Heart right ventricle (tissue), 16 donors: Measurements from ENCODE around the gene HSDL1. TPM values are rescaled to one million over a fixed set of nuclear protein-coding genes. Genes with fewer than 3 reads are reported as not detected.

Experiments used
- ATAC-seq, 8 donors: fragments of 200-7000 bp; cut with Tn5 transposase; one replicate each; pipeline ENCODE4 v1.9.1; 2020; ENCODE audit warnings: mild to moderate bottlenecking in 8 of 8, moderate library complexity in 8 of 8, moderate number of reproducible peaks in 1 of 8
- DNase-seq, 2 donors: peaks; one replicate each; pipeline ENCODE4 v3.0.0-alpha.2; 2020
- H3K27ac ChIP-seq, 10 donors: fragments of 200-600 bp; sonication (generic) in 2 of 10; one replicate each; pipeline versions ENCODE4 v1.5.0 to v1.8.0; 2020 to 2022; ENCODE audit warnings: mild to moderate bottlenecking in 3 of 10
- H3K27me3 ChIP-seq, 7 donors: fragments of 200-600 bp; one replicate each; pipeline ENCODE4 v1.8.0; 2021 to 2022; ENCODE audit warnings: mild to moderate bottlenecking in 2 of 7
- H3K36me3 ChIP-seq, 9 donors: fragments of 200-600 bp; sonication (generic) in 1 of 9; one replicate each; pipeline versions ENCODE4 v1.5.0 to v1.8.0; 2020 to 2022; ENCODE audit warnings: mild to moderate bottlenecking in 2 of 9
- H3K4me1 ChIP-seq, 9 donors: fragments of 200-600 bp; sonication (generic) in 1 of 9; one replicate each; pipeline versions ENCODE4 v1.5.0 to v1.8.0; 2020 to 2022; ENCODE audit warnings: mild to moderate bottlenecking in 4 of 9
- H3K4me3 ChIP-seq, 10 donors: fragments of 200-600 bp; sonication (generic) in 2 of 10; one replicate each; pipeline versions ENCODE4 v1.5.0 to v1.8.0; 2020 to 2022; ENCODE audit warnings: mild to moderate bottlenecking in 7 of 10, moderate library complexity in 2 of 10
- H3K9me3 ChIP-seq, 11 donors: fragments of 200-600 bp in 10 of 11; sonication (generic) in 2 of 11; one replicate each; pipeline versions ENCODE4 v1.5.0 to v1.8.0; 2013 to 2022; ENCODE audit warnings: mild to moderate bottlenecking in 2 of 11, control low read depth in 1 of 11, moderate library complexity in 1 of 11
- WGBS, 2 donors: extraction: QIAGEN DNeasy Blood & Tissue Kit; methylation state at CpG; one replicate each; pipeline ENCODE4 v1.1.7; 2013; ENCODE audit warnings: inconsistent platforms in 1 of 2; 5-methylcytosine and 5-hydroxymethylcytosine counted together
- intact Hi-C, 10 donors: fragments of 100-400 bp; cut with DNase I; formaldehyde crosslinking; loops; one replicate each; pipeline versions ENCODE4 v1.11.1 to v1.14.2; 2022
- polyA plus RNA-seq, 2 donors: library from polyadenylated mRNA; stranded (reverse); fragments of 200-250 nt; gene quantifications; one replicate each; pipeline ENCODE4 v1.2.3, GENCODE V29; 2013
- total RNA-seq, 10 donors: library from RNA; stranded (reverse); fragmentation: NEBNext Ultra II Directional in 3 of 10; extraction: Animal tissue kit (Norgen Biotek cat#: 25700) in 3 of 10; gene quantifications; one replicate each; pipeline versions ENCODE4 v1.2.1 to v1.2.4, GENCODE V29; 2021 to 2023
- TF ChIP-seq, protein P1 (sequence below), 9 donors: fragments of 200-600 bp; sonication (generic) in 2 of 9; IDR thresholded peaks; one replicate each; pipeline versions ENCODE4 v1.5.0 to v1.8.0; 2021 to 2022; ENCODE audit warnings: antibody characterized with exemption in 9 of 9, mild to moderate bottlenecking in 5 of 9, moderate library complexity in 1 of 9
- donor health status: Arrhythmogenic right ventricular cardiomyopathy.
- donor health status: ischemic (EF 13 %, LVEDD 7.1; RV severe dilation, severe dysfunction).
- donor health status: healthy with polysubstance abuse.
- donor health status: DM: no; HTN: yes; CAD: no.
- donor health status: DM: no; HTN: no; CAD: no.
- donor health status: ischemic (EF 25% LVEDD 6.9; RV normal size, moderate dysfunction).
- donor health status: ischemic (EF 25% LVEDD 5.7; RV mildly dilated, moderate dysfunction).
- donor health status: healthy.
- donor health status: DM: yes; HTN: yes; CAD: no.
- donor health status: Ischemic cardiomyopathy.
- donor health status: ischemic (EF 35%, LVEDD 5.7; RV mildly dilated, moderate dysfunction).
- donor health status: nonischemic (EF 11% LVEDD 7.7; RV severe dilation, severe dysfunction).
- donor health status: DM: yes; HTN: yes; CAD: no.
- donor health status: PGD.
- donor health status: ischemic (EF 29% LVEDD 5.4; RV normal size, mild dysfunction).
- donor health status: nonischemic (EF 23%, LVEDD 6.1; RV moderate dilation, normal function).

The HSDL1 gene
- total and polyA plus RNA-seq, 12 donors: 9.9 to 38.5 (median 23.0) TPM

DNA sequence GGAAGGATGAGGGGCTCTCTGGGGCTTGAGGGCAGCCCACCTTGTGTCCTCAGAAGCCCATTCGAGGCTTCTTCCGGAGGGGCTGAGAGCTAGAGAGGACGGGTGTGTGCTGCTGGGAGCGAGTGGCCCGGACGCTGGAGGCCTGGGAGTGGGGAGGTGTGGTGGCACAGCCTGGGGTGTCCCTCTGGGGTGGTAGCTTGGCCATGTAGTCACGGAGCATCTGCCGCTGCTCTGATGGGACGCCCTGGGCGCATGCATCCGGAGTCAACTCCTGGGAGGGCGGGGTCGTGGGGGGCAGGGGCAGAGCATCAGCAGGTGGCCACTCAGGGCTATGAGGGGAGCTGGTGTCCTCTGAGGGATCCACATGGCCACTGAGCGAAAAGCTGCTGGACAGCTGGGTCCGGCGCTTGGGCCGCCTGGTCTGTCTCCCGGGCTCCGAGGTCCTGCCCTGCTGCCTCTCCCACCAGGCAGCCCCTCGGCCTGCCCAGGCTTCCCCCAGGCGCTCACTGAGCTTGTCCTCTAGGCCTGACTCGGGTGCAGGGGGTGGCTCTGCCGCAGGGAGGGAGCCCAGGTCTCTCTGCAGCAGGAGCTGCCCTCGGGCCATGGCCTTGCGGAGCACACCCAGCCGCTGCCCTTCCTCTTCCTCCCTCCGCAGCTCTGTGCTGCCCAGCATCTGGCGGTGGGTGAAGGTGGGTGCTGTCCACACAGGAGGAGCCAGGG lies 34.1 kb upstream of the HSDL1 start:
- 87 to 89% methylated on average over 27 to 28 of the region's 28 CpGs for WGBS, 2 donors
- intact Hi-C loops: loop anchor here in 3 of 10 donors (5.0 to 10.0 kb wide), 6 partner anchors 62 to 352 kb away; partner anchors contain the start of genes NECAB2 (in 2 of the 3) and MBTPS1 (in 1 of the 3)
- Histone ChIP-seq H3K27me3 (no peaks in the 10 kb centered on the region), H3K27ac (peak overlapping the region in 4 of 10 donors; percentile 15 to 89 (median 88)), H3K4me3 (no peak overlapping the region), H3K9me3 (no peaks in the 10 kb centered on the region), H3K4me1 (peaks cover 33 to 82% (median 49%) of the 10 kb centered on the region in 9 donors), H3K36me3 (peaks cover 0 to 66% (median 43%) of the 10 kb centered on the region in 9 donors)
- peak in 1 of 8 donors; percentile 2 for ATAC-seq
- TF ChIP-seq, protein P1, sequence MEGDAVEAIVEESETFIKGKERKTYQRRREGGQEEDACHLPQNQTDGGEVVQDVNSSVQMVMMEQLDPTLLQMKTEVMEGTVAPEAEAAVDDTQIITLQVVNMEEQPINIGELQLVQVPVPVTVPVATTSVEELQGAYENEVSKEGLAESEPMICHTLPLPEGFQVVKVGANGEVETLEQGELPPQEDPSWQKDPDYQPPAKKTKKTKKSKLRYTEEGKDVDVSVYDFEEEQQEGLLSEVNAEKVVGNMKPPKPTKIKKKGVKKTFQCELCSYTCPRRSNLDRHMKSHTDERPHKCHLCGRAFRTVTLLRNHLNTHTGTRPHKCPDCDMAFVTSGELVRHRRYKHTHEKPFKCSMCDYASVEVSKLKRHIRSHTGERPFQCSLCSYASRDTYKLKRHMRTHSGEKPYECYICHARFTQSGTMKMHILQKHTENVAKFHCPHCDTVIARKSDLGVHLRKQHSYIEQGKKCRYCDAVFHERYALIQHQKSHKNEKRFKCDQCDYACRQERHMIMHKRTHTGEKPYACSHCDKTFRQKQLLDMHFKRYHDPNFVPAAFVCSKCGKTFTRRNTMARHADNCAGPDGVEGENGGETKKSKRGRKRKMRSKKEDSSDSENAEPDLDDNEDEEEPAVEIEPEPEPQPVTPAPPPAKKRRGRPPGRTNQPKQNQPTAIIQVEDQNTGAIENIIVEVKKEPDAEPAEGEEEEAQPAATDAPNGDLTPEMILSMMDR (IDR thresholded peaks at IDR 0.05): no peak
- DNase-seq: no peak

DNA sequence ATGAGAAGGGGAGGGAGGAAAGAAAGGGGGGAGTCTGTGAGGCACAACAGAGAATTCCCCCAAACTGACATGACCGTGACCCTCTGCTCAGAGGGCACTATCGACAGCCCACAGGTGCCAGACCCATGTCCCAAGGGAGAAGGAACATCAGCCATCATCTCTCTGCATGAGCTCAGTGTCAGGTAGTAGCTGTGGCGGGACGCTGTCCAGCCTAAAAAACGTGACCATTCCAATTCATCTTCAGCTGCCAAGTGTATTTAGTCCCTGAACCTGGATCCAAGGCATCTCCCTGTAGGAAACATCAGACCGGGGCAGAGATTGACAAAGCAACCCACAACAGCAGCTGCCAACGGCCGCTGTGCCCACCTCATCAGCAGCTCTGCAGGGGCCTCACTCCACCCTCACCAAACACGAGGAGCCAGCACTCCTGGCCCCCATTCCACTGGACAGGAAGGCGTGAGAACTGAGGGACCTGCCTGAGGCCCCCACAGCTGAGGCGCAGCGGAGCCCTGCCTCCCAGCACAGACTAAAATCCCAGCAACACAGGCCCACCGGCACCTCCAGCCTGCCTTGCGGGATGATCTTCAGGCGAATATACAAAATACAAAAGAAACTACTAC lies 33.3 kb upstream of the HSDL1 start:
- DNase-seq (no peak), ATAC-seq (peak in 2 of 8 donors; percentile 8)
- H3K4me1 ChIP-seq: peaks cover 30 to 74% (median 43%) of the 10 kb centered on the region in 9 donors
- peak overlapping the region in 8 of 10 donors; percentile 62 to 91 (median 87) for H3K27ac ChIP-seq
- WGBS, 2 donors: 79 to 80% methylated on average over 15 of the region's 15 CpGs
- intact Hi-C loops: loop anchor here in 3 of 10 donors (5.0 to 10.0 kb wide), 6 partner anchors 61 to 351 kb away; partner anchors contain the start of genes NECAB2 (in 2 of the 3) and MBTPS1 (in 1 of the 3)
- H3K4me3 ChIP-seq: no peak overlapping the region
- H3K36me3 ChIP-seq: peaks cover 0 to 58% (median 43%) of the 10 kb centered on the region in 9 donors
- TF ChIP-seq, protein P1 (IDR thresholded peaks at IDR 0.05): no peak
- no peaks in the 10 kb centered on the region for H3K9me3 ChIP-seq
- H3K27me3 ChIP-seq: no peaks in the 10 kb centered on the region

DNA sequence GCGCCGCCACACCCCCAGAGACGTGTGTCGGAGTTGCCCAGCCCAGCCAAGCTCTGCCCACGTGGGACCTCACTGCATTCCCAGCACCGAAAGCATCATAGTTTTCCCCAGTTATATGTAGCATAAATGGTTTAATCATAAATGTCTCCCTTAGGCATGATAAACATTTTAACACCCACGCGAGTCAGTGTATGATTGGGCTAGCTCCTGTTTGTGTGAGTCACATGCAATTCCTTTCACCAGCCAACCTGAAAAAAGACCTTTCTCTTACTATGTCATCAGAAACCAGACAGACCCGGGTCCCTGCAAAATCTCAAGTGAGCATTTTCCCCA lies 32.7 kb upstream of the HSDL1 start:
- TF ChIP-seq, protein P1 (IDR thresholded peaks at IDR 0.05): no peak
- Histone ChIP-seq H3K9me3 (no peaks in the 10 kb centered on the region), H3K27ac (peak overlapping the region; percentile 54 to 91 (median 84)), H3K36me3 (peaks cover 0 to 53% (median 41%) of the 10 kb centered on the region in 9 donors), H3K4me1 (peaks cover 30 to 69% (median 43%) of the 10 kb centered on the region in 9 donors), H3K4me3 (no peak overlapping the region), H3K27me3 (no peaks in the 10 kb centered on the region)
- ATAC-seq: peak in 2 of 8 donors; percentile 28 to 40
- intact Hi-C loops: loop anchor here in 3 of 10 donors (5.0 to 10.0 kb wide), 6 partner anchors 60 to 350 kb away; partner anchors contain the start of genes NECAB2 (in 2 of the 3) and MBTPS1 (in 1 of the 3)
- WGBS, 2 donors: 35 to 46% methylated on average over 9 of the region's 9 CpGs
- DNase-seq: no peak
